NCI-H2227 (cell line): Measurements from ENCODE around the gene TMEFF2.
A peak's percentile ranks its signal among the peaks of the same experiment; 100 is the strongest.

Experiments
- DNase-seq: peaks from one replicate; lab custom pipeline; 2025; ENCODE audit not compliant: unreplicated experiment; lab: John Stamatoyannopoulos, UW

The TMEFF2 gene

DNA sequence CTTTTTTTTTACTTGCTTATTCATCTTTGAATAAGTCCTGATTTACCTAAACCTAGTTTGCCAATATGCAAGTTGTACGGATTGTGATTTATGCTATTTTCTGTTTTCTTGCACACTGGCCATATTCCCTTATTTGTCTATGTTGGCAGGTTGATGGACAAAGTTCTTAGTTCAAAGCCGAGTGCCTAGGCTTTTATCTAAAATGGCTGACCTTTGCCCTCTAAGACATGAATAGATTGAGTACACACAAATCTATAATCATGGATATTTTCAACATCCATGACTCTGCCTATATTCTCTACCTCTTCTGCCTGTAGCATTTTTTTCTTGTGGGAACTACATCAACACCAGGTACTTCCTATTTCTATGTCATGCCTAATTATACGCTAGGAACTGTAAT lies 171.7 kb downstream of the TMEFF2 start:
- DNase-seq: peak; percentile 49

- DNase-seq: no peak
These were observed 176.9 kb downstream of the TMEFF2 start for GRCh38 chr2:192017844-192018243.

GRCh38 chr2:192016265-192016664 lies 178.5 kb downstream of the TMEFF2 start:
- DNase-seq: no peak

DNA sequence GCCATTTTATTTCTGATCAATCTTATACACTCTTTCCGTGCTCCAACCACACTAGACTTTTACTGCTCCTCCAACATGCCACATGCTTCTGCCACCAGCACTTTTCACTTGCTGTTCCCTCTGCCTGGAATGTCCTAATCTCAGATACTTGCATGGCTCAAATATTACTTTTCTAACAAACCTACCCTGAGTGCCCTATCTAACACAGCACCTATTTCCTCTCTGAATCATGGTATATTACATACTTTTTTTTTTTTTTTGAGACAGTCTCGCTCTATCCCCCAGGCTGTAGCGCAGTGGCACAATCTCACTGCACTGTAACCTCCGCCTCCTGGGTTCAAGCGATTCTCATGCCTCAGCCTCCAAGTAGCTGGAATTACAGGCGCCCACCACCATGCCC lies 181.5 kb downstream of the TMEFF2 start:
- no peak for DNase-seq

DNA sequence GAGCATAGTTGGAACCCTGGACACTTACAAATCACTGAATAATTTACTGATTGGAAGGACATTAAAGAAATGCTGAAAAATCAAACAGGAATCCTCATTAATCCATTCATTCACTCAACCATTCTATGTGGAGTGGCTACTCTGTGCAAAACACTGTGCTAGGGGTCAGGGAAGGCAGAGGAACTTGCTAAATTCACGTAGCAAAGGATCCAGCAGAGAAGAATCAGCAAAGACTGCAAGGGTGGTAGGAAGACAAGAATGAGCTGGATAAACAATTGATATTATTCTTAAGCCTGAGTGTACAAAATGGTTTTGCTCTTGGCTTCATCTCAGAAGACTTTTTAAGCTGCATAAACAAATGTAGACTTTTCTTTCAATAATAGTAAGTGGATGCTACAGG lies 183.5 kb downstream of the TMEFF2 start:
- no peak for DNase-seq

DNA sequence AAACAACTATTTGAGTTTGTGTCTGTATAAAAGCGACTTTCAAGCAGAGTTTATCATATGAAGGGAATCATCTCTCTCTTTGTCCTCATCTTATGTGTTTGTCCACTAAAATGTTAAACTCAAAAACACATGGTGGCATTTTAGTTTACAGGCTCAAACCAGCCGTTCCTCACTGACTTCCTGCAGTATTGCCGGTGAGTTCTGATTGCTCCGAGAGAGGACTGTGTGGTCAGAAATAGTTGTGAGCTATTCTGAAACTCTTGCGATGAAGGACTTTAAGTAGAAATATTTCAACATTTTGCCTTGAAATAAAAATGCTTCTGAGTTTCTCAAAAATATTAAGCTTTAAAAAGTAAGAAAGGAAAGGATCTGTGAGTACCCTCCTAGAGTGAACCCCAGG lies 184.7 kb downstream of the TMEFF2 start:
- DNase-seq: no peak

DNA sequence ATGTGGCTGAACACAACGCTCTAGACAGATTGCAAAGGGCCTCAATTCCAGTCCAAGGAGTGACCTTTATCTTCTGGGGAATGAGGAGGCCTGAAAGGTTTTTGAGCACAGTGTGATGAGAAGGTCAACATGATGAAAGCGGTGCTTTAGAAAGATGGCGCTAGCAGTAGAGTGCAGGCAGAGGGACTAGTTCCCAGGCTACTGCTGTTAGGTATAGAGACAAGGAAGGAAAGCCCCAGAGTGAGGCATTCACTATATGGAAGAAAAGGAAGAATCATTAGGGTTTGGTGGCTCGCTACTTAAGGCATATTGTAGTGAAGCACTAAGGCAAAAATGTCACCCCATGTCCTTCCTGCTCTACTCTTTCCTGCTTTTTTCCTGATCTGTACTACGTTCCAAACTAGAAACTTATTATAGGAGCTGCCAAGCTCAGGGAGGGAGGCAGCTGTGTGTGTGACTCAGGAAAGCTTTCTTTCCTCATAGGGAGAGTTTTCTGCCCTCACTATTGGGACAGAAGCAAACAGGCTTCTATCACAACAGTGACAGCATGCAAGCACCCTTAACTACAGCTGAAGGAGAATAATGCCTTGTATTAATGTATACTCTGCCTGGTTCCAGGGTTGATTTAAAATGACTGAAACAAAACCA lies 187.0 kb downstream of the TMEFF2 start:
- DNase-seq: peak; percentile 18

DNA sequence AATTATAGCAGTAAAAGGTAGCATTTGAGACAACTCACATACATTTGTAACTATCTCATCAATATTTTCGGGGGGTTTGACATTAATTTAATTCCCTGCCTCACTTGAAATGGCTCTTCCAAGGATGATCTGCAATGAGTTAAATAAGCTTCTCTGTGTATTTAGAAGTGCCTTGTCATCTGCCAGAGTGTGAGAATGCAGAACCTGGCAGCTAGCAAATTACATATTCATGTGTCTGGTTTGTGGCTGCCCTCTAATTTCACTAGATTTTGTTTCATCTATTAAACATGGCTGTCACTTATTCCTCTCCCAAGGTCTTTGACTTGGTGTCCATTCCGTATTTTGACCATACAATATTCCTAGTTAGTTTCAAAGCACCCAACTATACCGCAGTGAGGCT lies 189.5 kb downstream of the TMEFF2 start:
- DNase-seq: peak; percentile 48

GRCh38 chr2:192004188-192004963 lies 190.4 kb downstream of the TMEFF2 start:
- DNase-seq: no peak

- DNase-seq: no peak
These were observed 192.3 kb downstream of the TMEFF2 start for GRCh38 chr2:192002418-192002817.

GRCh38 chr2:192000196-192000980 lies 194.3 kb downstream of the TMEFF2 start:
- DNase-seq: no peak

- no peak for DNase-seq
These were observed 195.5 kb downstream of the TMEFF2 start for GRCh38 chr2:191999101-191999841.

DNA sequence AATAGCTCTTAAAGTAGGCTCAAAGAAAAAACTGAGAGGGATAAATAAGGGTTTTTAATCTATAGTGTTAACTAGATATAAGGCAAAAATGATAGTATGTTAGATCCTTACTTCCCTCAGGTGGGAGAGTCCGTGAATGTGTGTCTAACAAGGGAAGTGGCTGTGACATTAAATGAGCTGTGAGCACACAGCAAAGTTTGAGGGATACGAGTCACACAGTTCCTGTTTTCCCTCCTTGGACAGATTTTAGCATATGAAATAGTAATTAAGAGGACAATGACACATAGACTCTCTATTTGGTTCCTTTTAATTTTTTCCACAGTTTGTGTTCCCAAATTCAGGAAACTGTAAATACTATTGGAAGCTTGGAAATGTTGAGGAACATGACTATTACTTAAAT lies 199.4 kb downstream of the TMEFF2 start:
- no peak for DNase-seq

DNA sequence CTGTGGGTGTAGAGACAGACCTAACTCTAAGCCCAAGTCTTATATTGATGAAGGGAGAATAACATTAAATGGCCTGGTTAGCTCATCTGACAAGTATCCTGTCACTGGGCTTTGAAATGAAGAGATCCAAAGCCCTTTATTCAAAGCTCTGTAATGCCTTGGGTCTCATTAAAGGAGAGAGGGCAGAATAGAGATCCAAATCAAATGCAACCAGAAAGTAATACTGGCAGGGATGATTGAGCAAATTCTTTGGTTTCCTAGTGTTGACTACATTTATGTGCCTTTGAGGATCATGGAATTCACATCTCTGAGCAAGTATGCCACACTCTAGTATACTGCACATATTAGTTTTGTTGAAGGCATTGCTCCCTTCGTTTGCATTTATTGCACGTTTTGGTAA lies 200.0 kb downstream of the TMEFF2 start:
- DNase-seq: no peak

DNA sequence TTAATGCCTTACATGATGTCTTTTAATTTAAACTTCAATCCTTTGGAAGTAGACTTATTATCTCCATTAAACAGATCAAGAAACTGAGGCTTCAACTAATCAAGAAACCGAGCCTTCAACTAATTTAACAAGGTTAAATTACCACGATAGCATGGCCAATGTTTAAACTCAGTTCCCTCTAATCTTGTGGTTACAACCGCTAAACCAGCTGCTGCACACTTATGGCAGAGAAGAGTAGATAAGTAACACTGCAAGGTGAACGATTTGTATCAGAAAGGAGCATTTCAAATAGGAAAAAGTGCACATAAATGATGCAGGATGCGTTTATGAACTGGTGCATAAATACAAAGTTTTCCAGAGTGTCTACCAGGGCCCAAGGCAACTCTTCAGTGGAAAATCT lies 203.3 kb downstream of the TMEFF2 start:
- DNase-seq: no peak

- DNase-seq: no peak
These were observed 209.0 kb downstream of the TMEFF2 start for GRCh38 chr2:191985740-191986139.

GRCh38 chr2:191983591-191983990 lies 211.1 kb downstream of the TMEFF2 start:
- DNase-seq: no peak

DNA sequence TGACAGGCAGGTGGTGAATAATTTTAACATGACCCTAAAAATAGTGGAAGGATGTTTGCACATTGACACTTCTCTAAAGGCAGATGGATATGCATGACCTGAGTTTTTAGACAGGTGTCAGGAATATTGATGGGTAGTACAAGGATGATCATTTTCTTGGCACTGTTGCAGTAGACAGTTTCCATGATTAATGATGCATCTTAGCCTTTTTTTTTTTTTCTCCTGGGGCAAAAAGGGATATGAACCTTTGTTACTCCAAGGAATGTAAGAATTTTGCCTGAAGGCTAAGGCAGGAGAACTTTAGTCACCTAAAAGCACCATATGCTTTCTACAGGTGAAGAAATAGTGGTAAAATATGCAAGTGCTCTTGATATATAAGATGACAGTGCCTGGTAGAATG lies 211.5 kb downstream of the TMEFF2 start:
- no peak for DNase-seq

- no peak for DNase-seq
These were observed 213.0 kb downstream of the TMEFF2 start for GRCh38 chr2:191981706-191982105.

DNA sequence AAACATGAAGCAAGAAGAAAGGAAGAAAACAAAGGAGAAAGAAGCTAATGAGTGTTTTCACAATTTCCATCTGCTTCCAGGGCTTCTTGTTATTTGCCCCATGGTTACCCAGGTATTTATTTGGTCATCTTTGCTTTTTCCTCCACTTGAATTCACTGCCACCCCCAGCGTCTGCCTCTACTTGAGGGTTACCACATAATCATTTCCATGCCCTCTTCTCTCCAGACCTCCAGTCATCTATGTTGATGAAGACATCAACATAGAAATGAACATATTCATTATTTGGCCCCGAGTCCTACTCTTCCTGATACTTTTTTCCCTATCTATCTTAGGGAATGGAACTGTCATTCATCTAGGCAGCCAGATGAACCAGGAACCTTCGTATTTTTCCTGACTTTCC lies 214.2 kb downstream of the TMEFF2 start:
- no peak for DNase-seq

- DNase-seq: no peak
These were observed 215.5 kb downstream of the TMEFF2 start for GRCh38 chr2:191979221-191979730.
